GM10266 (cell line): ENCODE results near the gene PPARA.
A peak's percentile ranks its signal among the peaks of the same experiment; 100 is the strongest.

Experiments used
- DNase-seq: peaks from one replicate; pipeline ENCODE4 v3.0.0; 2012; ENCODE audit errors: extremely low spot score
- TF ChIP-seq, protein P1 (sequence below): IDR thresholded peaks from 2 replicates; pipeline ENCODE4 v1.5.1; 2012; ENCODE audit warnings: mild to moderate bottlenecking, low read depth; ENCODE audit not compliant: control insufficient read depth, insufficient read depth; ENCODE audit errors: missing control alignments

Gene PPARA

DNA sequence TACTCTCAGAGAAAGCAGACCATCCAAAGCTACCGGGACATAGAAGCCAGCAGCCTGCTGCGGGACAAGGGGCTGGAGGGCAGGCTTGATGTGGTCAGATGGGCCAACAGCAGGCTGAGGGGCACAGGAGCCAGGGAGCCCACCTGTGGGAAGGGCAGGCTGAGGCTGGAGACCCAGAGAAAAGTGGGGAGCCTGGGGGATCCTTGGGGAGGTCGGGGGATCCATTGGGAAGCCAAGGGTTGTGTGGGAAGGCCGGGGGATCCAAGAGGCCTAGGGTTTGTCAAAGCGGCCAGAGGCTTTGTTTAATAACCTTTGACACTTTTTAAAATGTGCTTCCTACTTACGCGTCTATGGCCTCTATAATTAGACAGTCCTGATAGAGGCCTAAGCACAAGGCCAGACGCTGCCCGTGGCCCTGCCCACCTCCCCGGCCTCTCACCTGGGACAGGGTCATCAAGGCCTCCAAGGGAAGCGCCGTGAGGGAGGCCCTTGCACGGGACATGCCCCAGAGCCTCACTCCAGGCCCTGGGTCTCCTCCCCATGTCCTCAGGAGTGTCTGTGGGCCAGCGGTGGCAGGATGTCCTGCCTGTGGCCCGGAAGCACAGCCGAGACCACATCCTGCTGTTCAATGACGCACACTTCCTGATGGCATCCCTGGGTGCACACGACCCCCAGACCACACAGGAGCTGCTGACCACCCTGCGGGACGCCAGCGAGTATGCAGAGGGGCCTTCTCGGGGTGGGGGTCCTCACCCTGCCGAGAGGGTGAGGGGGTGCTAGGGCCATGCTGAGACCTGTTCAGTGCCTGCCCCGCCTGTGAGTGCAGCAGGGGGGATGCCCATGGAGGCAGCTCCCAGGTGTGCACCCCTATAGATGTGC, 137.8 kb downstream of the PPARA start:
- DNase-seq, result peak; percentile 90
- TF ChIP-seq, protein P1, sequence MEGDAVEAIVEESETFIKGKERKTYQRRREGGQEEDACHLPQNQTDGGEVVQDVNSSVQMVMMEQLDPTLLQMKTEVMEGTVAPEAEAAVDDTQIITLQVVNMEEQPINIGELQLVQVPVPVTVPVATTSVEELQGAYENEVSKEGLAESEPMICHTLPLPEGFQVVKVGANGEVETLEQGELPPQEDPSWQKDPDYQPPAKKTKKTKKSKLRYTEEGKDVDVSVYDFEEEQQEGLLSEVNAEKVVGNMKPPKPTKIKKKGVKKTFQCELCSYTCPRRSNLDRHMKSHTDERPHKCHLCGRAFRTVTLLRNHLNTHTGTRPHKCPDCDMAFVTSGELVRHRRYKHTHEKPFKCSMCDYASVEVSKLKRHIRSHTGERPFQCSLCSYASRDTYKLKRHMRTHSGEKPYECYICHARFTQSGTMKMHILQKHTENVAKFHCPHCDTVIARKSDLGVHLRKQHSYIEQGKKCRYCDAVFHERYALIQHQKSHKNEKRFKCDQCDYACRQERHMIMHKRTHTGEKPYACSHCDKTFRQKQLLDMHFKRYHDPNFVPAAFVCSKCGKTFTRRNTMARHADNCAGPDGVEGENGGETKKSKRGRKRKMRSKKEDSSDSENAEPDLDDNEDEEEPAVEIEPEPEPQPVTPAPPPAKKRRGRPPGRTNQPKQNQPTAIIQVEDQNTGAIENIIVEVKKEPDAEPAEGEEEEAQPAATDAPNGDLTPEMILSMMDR, result no peak

DNA sequence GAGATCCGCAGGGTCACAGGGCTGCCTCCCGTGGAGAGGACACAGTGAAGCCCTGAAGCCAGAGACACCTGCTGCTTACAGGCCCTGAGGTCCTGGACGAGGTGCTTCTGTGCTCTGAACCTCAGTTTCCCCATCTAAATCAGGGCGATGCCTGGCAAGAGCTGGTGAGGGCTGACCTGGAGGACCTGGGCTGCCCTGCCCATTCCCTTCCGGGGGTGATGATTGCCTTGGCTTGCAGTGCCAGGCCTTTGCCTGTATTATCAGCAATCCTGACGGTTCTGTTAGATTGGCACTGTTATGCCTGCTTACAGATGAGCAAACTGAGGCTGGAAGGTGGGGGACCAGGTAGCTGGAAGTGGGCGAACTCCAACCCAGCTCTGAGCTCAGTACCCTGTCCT, 138.5 kb downstream of the PPARA start:
- TF ChIP-seq, protein P1, result no peak
- no peak for DNase-seq

DNA sequence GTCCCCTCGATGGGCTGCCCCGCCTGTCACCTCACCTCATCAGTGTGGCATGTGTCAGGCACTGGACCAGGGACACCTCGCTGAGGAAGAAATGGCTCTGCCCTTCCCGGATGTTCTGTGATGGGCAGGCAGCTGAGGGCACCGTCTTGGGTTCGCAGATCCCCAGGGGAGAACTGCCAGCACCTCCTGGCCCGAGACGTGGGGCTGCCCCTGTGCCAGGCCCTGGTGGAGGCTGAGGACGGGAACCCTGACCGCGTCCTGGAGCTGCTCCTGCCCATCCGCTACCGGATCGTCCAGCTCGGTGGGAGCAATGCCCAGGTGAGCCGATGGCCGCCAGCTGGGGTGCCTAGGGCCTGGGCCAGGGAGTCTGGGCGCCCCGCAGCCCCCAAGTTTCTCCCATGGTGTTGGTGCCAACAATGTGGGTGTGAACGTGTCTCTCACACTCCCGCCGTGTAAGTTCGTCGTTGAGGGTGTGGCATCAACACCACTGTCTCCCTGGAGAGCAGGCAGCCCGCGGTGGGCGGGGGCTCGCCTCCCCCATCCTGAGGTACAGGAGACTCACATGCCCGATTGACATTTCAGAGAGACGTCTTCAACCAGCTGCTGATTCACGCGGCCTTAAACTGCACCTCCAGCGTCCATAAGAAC, 139.0 kb downstream of the PPARA start:
- TF ChIP-seq, protein P1, result no peak
- DNase-seq, result no peak

DNA sequence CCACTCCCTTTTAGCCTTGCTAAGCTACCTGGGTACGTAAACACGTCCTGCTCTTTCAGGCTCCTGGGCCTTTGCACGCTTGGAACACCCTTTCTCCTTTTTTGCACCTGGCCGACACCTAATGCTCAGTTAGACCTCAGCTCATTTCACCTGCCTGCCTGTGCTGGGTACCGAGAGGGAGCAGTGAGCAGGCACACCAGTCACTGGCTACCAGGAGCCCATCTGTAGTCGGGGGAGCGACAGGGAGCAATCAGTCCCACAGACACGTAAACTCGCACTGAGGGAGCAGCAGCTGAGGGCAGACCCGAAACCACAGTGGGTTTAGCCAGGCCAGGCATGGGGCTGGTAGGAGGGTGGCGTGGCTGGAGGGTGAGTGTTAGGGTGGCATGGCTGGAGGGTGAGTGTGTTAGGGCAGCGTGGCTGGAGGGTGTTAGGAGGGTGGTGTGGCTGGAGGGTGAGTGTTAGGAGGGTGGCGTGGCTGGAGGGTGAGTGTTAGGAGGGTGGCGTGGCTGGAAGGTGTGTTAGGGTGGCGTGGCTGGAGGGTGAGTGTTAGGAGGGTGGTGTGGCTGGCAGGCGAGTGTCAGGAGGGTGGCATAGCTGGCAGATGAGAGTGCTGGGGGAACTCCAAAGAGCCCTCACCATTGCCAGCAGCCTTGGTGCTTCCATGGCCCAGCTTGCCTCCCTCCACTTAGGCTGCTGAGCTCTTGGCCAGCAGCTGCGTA, 140.0 kb downstream of the PPARA start:
- DNase-seq, result no peak
- TF ChIP-seq, protein P1, result no peak

DNA sequence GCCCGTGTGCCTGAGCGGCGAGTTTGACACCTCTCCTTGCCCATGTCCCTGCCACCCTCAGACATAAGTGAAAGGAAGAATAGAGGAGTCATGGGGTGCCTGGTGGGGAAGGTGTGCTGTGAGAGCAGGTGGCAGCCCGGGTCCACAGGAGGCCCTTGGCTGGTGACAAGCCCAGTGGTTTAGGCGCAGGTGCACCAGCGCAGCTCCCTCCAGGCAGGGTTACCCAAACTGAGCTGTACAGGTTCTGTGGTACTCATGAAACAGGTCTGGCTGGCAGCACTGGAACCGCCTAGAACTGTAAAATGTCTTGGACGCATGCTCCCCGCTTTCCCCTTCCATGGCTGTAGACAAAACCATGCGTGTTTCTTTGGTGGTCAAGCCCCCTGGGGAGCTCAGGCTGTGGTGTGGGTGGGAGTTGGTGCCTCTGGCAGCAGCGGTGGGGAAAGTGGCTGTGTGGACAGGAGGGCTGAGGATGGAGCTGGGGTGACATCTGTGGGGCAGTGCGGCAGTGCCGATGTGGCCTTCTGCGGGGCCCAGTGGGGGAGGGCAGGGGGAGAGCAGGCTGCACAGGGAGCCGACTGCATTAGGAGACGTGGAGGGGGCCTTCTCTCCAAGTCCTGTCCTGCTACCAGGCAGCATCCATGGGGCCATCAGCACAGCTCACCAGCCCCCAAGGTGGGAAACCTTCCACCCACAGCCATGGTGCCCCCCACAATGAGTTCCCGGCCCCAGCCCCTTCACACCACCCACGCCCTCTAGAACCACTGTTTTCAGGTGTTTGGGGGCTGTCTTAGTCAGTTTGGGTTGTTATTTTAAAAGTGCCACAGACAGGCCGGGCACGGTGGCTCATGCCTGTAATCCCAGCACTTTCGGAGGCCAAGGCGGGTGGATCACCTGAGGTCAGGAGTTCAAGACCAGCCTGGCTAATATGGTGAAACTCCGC, 140.8 kb downstream of the PPARA start:
- DNase-seq, result no peak
- TF ChIP-seq, protein P1, result no peak

DNA sequence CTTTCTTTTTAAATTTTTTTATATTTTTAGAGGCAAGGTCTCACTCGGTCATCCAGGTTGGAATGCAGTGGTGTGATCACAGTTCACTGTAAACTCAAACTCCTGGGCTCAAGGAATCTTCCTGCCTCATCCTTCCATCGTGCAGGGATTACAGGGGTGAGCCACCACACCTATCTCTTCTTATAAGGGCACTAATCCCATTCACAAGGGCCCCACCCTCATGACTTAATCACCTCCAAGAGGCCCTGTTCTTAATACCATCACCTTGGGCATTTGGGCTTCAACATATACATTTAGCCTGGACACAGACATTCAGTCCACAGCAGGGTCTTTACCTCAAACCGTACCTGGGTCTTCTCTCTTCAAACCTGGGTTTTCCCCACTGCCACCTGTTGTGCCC, 141.8 kb downstream of the PPARA start:
- no peak for DNase-seq
- TF ChIP-seq, protein P1, result no peak
